HG03520 (cell line): ENCODE data around the gene ARHGAP15.

Source experiments
- ATAC-seq: cut with Tn5 transposase; IDR thresholded peaks from one replicate; pipeline ENCODE4 v1.9.1; 2021; ENCODE audit warnings: mild to moderate bottlenecking, moderate library complexity; ENCODE audit not compliant: unreplicated experiment

The ARHGAP15 gene

DNA sequence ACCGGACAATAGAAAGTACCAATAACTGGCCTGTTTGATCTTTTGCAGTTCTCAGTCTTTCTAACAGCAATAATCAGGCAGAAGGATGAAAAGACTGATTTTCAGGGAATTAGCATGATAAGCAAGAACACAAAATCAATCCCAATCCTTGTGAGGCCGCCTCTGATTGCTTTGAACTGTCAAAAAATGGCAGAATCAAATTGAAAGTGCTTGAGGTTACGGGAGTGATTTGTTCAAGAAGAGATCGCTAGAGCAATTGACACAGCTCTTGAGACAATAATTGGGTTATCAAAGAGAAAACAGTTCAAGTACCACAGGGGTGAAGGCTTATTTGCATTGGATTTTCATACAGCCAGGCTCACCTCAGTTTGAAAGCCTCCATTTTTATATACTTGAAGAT lies 663.4 kb downstream of the ARHGAP15 start:
- no peak for ATAC-seq

DNA sequence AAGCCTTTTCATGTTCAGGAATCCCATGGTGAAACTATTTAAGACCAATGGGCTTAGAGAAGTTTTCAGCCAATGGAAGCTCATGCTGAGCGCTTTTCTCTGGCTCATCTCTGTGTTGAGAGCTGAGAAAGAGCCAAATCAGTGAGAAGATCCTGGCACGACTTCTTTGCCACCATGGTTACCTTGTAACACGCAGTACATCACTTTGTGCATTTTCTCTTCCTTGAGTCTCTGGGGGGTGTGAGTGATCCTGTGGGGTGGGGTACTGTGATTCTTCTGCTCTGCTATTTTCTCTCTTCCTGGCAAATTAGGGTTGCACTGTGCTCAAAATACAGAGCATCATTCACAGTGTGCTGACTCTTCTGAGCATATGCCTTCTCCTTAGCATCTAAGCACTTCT lies 664.2 kb downstream of the ARHGAP15 start:
- ATAC-seq = no peak

DNA sequence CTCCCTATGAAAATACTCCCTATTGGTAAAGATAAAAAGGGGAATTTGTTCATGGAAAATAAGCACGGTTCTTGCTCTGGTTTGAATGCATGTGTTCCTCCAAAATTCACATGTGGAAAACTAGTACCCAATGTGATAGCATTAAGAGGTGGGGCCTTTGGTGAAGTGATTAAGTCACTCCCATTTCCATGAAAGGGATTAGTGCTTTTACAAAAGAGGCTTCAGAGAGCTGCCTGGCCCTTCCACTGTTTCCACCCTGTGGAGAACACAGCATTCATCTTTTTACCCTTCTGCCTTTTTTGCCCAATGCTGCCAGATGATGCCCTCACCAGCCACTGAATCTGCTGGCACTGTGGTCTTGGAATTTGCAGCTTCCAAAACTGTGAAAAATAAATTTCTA lies 666.8 kb downstream of the ARHGAP15 start:
- no peak for ATAC-seq

DNA sequence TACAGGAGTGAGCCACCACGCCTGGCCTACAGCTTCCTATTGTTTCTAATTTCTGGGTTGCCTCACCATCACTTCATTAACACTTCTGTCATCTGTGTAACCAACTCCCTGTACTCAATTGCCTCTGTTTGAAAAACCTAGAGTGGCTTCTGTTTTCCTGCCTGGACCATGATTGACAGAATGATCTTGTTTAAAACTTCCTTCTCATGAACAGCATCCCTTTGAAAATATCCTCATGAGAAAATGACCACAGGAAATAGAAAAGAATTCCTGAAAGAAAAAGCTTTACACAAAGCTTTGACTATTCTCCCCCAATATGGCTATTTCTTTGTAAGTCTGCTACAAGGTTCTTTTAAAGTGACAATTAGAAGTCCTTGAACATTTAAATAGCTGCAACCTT lies 672.3 kb downstream of the ARHGAP15 start:
- ATAC-seq = no peak

DNA sequence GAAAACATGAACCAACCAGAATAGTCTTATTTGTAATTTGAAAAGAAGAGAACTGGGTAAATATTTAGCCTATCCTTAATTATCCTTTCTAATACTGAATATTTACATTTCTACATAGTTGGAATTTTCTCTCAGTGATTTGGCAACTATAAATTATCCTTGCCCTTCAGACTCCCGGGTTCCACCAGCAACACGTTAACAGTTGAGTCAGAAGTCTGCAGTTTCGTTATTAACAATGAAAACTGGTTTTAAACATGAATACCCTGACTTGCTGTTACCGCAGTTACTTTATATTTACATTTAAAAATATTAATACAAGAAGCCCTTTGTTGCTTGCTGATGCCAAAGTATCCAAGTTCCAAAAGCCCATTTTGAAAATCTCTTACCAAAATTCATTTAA lies 673.0 kb downstream of the ARHGAP15 start:
- ATAC-seq = peak; percentile 24

DNA sequence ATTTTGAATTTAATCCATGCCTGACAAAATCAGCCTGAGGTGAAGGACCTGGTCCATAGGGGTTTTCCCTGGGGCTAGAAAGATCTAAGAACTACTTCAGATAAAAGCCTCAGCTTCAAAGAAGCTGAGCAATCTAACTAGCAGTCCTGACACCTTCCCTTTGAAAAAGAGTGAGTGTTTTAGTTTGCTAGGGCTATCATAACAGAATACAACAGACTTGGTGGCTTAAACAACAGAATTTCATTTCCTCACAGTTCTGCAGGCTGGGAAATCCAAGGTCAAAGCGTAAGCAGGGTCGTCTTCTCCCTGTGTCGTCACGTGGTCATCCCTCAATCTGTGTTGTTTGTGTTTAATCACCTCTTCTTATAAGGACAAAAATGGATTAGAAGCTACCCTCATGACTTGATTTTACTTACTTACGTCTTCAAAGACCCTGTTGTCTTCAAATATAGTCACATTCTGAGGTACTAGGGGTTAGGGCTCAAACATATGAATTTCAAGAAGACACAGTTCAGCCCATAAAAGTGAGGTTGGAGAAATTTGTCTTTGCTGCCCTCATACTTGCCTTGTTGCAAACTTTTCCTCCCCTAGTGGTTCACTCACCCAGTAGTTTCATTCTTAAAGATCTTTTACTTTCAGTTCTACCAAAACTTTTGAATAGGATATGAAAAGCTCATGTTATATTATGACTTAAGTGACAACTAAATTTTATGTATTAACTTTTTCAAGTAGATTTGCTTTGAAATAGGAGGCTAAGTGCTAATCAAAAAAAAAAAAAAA lies 673.8 kb downstream of the ARHGAP15 start:
- ATAC-seq = peak; percentile 89

DNA sequence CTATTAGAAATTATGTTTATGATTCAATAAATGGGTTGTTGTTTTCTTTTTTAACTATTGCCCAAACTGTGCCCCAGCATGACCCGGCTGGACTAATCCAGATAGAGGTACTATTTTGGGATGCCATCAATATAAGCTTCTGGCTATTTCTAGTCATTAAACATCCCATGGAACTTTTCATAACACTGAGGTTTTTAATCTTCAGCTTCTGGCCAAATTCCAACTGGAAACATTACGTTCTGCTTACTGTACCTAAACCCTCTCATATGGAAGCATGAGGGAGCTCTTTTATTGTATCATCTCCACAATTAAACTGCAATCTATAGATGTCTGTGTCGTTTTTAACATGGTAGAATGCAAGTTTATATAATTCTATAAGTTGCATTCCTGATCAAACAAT lies 674.7 kb downstream of the ARHGAP15 start:
- no peak for ATAC-seq

DNA sequence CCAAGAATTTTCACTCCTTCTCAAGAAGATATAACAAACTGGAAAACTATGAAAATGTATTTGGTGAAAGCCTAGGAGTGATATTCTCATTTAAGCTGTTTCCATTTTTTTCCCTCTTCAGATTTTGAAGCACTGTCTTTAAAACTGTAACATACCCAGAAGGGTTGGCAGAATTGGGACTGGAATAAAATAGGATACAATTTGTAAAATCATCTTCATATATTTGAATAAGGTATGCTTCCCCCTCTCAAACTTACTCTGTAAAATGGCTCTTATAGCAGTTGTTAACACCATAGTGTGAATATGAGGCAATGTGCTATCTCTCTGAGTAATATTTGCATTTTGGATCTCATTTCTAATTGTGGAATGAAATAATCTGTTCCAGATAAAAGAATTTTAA lies 676.4 kb downstream of the ARHGAP15 start:
- ATAC-seq = no peak

DNA sequence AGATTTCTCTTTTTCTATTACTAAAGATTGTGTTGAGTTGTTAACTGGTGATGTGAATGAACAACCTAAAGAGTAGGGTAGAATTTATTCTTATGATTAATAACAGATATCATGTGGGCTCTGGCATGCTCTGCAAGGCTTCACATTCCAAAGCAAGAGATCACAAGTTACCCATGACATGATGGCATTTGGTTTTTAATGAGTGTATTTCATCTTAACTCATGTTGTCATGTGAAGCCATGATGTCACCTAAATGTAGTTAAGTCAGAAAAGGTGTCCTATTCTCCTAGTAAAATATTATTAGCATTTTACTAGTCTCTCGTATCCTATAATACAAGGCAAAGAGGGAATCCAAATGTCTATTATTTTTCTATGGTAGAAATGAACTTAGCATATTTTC lies 678.0 kb downstream of the ARHGAP15 start:
- ATAC-seq = no peak

DNA sequence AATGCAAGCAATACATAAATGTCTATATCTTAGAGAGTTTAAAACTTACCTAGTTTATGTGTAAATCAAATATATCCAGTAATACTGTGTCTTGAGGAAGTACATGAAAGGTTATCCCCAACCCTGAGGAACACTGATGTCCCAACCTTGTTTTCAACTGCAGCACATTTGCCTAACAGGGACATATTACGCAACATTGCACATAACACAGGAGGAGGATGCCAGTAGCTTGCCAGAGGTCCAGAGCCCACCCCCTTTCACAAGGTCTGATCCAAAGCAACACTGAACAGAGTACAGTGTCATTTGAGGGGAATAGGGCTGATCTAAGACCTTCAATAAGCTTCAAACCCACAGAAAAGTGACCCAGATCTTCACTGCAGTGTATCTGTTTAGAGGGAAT lies 678.5 kb downstream of the ARHGAP15 start:
- ATAC-seq = no peak

DNA sequence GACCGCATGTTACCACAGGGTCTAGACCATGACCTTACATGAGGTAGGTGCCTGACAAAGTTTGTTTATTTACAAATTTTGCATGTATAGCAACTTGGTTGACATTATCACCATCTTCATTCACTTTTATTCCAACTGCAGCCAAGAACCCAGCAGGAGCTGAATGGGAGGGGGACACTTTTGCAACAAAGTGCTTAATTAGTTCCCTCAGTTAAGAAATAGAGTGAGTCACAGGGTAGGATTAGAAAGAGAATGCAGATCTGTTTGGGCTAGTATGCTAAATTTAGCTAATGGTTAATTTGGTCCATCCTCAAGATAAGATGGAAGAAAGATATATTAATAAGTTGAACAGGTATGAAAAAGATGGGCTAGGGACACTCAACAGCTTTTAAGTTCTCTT lies 678.9 kb downstream of the ARHGAP15 start:
- no peak for ATAC-seq

DNA sequence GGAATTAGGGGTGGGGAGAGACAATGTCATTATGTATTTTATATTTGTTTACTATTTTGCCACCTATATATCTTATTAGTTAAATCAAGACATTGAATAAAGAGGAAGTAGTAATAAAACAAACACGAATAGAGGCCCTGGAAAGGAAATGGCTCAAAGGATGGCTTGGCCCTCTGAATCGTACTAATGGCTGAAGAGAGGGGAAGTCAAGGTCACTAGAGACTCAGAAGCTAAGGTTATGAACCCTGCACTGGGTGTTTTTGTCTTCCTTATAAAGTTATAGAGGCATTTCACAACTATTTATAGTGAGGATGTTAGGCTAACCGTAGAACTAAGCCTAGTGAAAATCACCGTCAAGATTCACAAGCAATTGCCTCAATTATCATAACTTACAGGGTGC lies 685.9 kb downstream of the ARHGAP15 start:
- no peak for ATAC-seq

DNA sequence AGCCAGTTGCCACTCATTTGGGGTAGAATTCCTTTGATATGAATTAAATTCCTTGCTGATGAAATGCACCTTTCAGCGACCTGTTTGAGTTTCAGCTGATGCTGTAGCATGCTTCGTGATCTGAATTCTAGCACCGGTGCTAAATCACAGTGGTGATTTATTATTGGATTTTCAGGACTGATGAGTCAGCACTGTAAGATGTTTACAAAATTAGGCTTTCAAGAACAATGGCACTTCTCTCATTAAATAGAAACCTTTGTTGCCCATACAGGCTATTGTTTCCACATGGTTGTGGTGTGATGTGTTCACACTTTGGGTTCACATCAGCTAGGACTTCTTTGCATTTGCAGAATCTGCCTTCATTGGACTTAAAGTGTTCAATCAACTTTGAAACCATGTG lies 687.7 kb downstream of the ARHGAP15 start:
- no peak for ATAC-seq
